ENCODE data around the gene ANKS1B.

The ANKS1B gene

GRCh38 chr12:98901189-98901588 is 1083.5 kb downstream of the ANKS1B start:
- DNase-seq = no peak

- no peak for DNase-seq
Measured at GRCh38 chr12:98896938-98897337, 1087.8 kb downstream of the ANKS1B start.

- peak; percentile 75 for DNase-seq
Measured at GRCh38 chr12:98895086-98895651, 1089.6 kb downstream of the ANKS1B start.

- DNase-seq = peak; percentile 24
Measured at GRCh38 chr12:98894412-98895085, 1090.2 kb downstream of the ANKS1B start.

GRCh38 chr12:98893675-98894411 is 1090.9 kb downstream of the ANKS1B start:
- DNase-seq = peak; percentile 27

GRCh38 chr12:98893126-98893674 is 1091.5 kb downstream of the ANKS1B start:
- peak; percentile 10 for DNase-seq

- no peak for DNase-seq
Measured at GRCh38 chr12:98885778-98886177, 1099.0 kb downstream of the ANKS1B start.

GRCh38 chr12:98883231-98883630 is 1101.5 kb downstream of the ANKS1B start:
- no peak for DNase-seq

- DNase-seq = no peak
Measured at GRCh38 chr12:98882526-98882925, 1102.2 kb downstream of the ANKS1B start.

- DNase-seq = no peak
Measured at GRCh38 chr12:98873776-98874175, 1111.0 kb downstream of the ANKS1B start.

GRCh38 chr12:98870504-98870903 is 1114.2 kb downstream of the ANKS1B start:
- peak; percentile 47 for DNase-seq

GRCh38 chr12:98869886-98870503 is 1114.7 kb downstream of the ANKS1B start:
- no peak for DNase-seq

- DNase-seq = no peak
Measured at GRCh38 chr12:98868538-98868937, 1116.2 kb downstream of the ANKS1B start.

GRCh38 chr12:98868076-98868475 is 1116.7 kb downstream of the ANKS1B start:
- DNase-seq = no peak

GRCh38 chr12:98864363-98864762 is 1120.4 kb downstream of the ANKS1B start:
- no peak for DNase-seq

- DNase-seq = peak; percentile 0
Measured at GRCh38 chr12:98863167-98863566, 1121.6 kb downstream of the ANKS1B start.

GRCh38 chr12:98861251-98861650 is 1123.5 kb downstream of the ANKS1B start:
- DNase-seq = no peak

GRCh38 chr12:98856897-98857540 is 1127.7 kb downstream of the ANKS1B start:
- DNase-seq = no peak

- no peak for DNase-seq
Measured at GRCh38 chr12:98852181-98852580, 1132.6 kb downstream of the ANKS1B start.

- DNase-seq = no peak
Measured at GRCh38 chr12:98847242-98847641, 1137.5 kb downstream of the ANKS1B start.

- DNase-seq = no peak
Measured at GRCh38 chr12:98845957-98846356, 1138.8 kb downstream of the ANKS1B start.

- DNase-seq = no peak
Measured at GRCh38 chr12:98840325-98840724, 1144.4 kb downstream of the ANKS1B start.

- DNase-seq = no peak
Measured at GRCh38 chr12:98838231-98838647, 1146.5 kb downstream of the ANKS1B start.
